Measurements from ENCODE around the gene ACAD11. TPM values are rescaled to one million over a fixed set of nuclear protein-coding genes. Genes with fewer than 3 reads are reported as not detected.

The ACAD11 gene
- total and polyA plus RNA-seq, 9 of the 15 experiments (the other 6 are each of a cell fraction or from before 2014, with no cell fraction given) = 1.3 to 8.4 (median 4.0) TPM

GRCh38 chr3:132694991-132695390 lies 35.4 kb upstream of the ACAD11 start:
- Histone ChIP-seq H3K27me3 (ENCODE audit: control insufficient read depth in 2 of 2, insufficient read depth in 2 of 2, low read length in 2 of 2) (no peaks in the 10 kb centered on the region), H3K27ac (ENCODE audit: extremely low read depth, low read depth, low read length) (no peak overlapping the region), H3K36me3 (ENCODE audit: control insufficient read depth, insufficient read depth, low read length) (peaks cover 27% of the 10 kb centered on the region; the same call in 1 of the 3 replicates), H3K4me2 (ENCODE audit: insufficient read depth, low read length) (no peak overlapping the region), H3K79me2 (ENCODE audit: control insufficient read depth, insufficient read depth, low read length) (no peaks in the 10 kb centered on the region), H4K20me1 (replicated peaks; ENCODE audit: control insufficient read depth, insufficient read depth, low read length) (no peaks in the 10 kb centered on the region), H3K4me1 (replicated peaks in 1 of 2; ENCODE audit: control insufficient read depth in 2 of 2, insufficient read depth in 2 of 2, low read length in 2 of 2) (no peaks in the 10 kb centered on the region), H3K4me3 (no peak overlapping the region), H3K9me1 (ENCODE audit: control insufficient read depth, insufficient read depth, low read length) (no peaks in the 10 kb centered on the region), H3K9ac (ENCODE audit: insufficient read depth in 1 of 2, low read depth in 2 of 2, low read length in 2 of 2) (no peak overlapping the region), H2AFZ (ENCODE audit: low read depth, low read length) (no peak overlapping the region), H3K9me3 (replicated peaks; ENCODE audit: control insufficient read depth, insufficient read depth, low read depth, low read length) (no peaks in the 10 kb centered on the region)
- ChIA-PET CTCF (ENCODE audit: low intra/inter-chr PET ratio) (no interaction called here), POLR2A (no interaction called here)
- TF ChIP-seq ZNF398 (CRISPR knock-in tag; IDR thresholded peaks at IDR 0.05) (no peak), ZNF41 (CRISPR knock-in tag; conservative IDR thresholded peaks at IDR 0.05) (no peak), ZNF76 (CRISPR knock-in tag; IDR thresholded peaks at IDR 0.05; ENCODE audit: borderline replicate concordance) (no peak), KLF10 (CRISPR knock-in tag; IDR thresholded peaks at IDR 0.05) (no peak), THRB (CRISPR knock-in tag; conservative IDR thresholded peaks at IDR 0.05) (no peak), FOXO4 (CRISPR knock-in tag; IDR thresholded peaks at IDR 0.05) (no peak), ZNF12 (CRISPR knock-in tag; IDR thresholded peaks at IDR 0.05) (no peak), TEAD1 (CRISPR knock-in tag; IDR thresholded peaks at IDR 0.05) (no peak), MCM2 (IDR thresholded peaks at IDR 0.05; ENCODE audit: low read depth) (no peak), ZNF217 (CRISPR knock-in tag; IDR thresholded peaks at IDR 0.05) (no peak), CHAMP1 (IDR thresholded peaks at IDR 0.05) (no peak), SMAD3 (CRISPR knock-in tag; conservative IDR thresholded peaks at IDR 0.05) (no peak)
- in situ Hi-C loops (cut with MboI) = no loop called here
- no peak for DNase-seq (ENCODE audit: extremely low read depth in 1 of 4, low spot score in 3 of 4)
- no TSS peak for BruUV-seq (replicated peaks)
- intact Hi-C loops (cut with micrococcal nuclease) = no loop called here
- WGBS (ENCODE audit: insufficient coverage, low coverage, missing lambda C conversion rate) = 72% methylated on average over 4 of the region's 4 CpGs
- FAIRE-seq = no peak
- ATAC-seq = no peak
